Kidney glomerular epithelial cell (primary cell): Measurements from ENCODE around the gene OSGEP.

Experiments used
- DNase-seq: peaks from one replicate; lab custom pipeline; 2025; lab: John Stamatoyannopoulos, UW

Gene OSGEP

DNA sequence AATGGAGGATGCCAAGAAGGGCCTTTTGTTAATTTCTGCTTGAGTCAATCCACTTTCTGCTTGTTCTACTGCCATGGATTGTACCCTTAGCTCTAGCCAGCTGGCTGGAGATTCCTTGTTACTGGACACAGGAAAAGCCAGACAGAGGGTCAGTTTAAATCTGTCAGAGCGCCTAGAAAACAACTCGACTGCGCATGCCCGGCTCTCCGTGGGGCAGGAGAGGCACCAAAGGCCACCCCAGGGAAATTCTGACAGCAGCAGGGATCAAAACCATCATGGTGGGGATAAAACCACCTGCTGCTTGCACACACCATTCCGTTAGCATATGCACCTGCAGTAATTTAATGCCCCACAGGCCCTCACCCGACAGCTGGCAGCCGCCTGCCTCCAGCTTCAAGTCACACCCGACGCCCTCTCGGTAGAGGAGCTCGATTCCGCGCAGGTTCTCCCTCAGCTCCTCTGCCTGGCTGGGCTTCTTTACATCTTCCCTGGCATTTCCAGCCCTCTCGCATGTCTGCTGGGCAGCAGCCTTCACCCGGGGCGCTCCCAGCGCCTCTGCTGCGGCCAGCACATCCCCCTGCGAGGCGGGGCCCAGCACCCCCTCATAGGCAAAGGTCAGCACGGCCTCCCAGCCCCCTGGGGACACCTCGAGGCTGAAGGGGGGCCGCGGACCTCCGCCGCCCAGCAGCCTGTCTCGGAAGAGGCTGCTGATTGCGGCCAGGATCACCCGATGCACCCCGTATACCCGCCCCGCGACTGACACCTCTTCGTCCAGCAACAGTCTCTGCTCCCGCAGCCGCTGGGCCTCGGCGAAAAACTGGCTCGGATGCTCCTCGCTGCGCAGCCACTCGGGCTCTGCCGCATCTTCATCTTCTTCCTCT, 19.7 kb downstream of the OSGEP start:
- DNase-seq: no peak

DNA sequence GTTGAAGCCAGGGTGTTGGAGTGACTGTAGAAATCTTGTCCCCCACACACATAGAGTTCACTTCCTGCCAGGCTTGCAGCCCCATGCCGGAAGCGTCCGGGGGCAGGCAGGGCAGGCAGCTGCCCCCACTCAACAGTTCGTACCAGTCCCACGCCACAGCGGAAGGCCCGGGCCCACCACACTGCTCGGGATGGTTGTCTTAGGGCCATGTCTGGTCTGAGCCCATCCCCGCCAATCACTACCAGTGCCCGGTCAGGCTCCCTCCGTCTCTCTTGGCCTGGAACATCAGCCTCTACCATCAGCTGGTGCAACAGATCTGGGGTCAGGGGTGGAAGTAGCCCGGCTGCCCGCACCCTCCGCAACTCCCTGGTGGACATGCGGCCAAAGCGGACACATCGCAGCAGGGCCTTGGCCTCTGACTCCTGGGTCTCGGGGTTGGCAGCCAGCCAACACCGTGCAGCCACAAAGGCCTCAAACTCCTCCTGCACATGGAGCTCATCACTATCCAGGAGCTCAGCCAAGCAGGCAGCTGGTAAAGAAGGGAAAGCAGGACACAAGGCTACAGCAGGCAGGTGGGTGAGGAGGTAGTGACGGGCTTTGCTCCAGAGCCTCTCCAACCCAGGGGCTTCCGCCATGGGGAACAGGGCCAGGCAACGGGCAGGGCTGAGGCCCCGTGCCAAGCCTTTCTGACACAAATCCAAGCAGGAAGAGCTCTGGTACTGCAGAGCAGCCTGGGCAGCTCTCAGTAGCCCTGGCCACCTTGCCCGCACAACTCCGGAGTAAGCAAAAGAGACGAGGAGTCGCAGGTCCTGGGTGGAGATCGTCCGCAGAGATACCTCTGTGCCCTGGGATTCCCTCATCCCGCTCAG, 24.6 kb downstream of the OSGEP start:
- no peak for DNase-seq

DNA sequence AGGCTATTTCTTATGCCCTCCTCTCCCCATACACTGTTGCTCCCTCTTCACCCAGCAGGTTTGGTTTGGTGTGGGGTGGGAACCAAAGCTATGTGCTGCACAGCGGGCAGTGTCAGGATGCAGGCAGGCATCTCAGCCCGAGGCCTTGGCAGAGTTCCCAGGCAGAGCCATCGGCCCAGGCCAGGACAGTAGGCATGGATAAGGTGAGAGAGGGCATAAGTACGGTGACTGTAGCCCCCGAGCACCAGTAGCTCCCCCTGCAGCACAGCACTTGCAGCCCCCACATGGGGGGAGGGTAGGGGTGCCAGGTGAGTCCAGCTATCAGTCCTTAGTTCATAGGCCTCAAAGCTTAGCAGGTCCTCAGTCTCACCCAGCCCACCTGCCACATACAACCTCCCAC, 25.8 kb downstream of the OSGEP start:
- no peak for DNase-seq

DNA sequence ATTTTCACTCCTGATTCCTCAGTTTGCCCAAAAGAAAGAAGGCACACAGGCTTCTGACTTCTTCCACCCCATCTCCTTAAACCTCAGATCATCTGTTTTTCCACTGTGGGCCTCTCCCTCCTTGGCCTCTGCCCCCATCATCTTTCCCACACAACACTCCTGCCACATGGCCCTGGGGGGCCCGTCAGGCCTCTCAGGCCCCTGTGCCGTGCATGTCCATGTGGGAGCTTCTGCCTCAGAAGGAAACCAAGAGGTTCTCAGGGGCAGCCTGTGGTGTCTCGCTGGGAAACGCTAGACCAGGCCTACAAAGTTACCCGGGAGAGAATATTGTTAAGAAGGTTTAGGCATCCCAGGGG, 26.6 kb downstream of the OSGEP start:
- no peak for DNase-seq

DNA sequence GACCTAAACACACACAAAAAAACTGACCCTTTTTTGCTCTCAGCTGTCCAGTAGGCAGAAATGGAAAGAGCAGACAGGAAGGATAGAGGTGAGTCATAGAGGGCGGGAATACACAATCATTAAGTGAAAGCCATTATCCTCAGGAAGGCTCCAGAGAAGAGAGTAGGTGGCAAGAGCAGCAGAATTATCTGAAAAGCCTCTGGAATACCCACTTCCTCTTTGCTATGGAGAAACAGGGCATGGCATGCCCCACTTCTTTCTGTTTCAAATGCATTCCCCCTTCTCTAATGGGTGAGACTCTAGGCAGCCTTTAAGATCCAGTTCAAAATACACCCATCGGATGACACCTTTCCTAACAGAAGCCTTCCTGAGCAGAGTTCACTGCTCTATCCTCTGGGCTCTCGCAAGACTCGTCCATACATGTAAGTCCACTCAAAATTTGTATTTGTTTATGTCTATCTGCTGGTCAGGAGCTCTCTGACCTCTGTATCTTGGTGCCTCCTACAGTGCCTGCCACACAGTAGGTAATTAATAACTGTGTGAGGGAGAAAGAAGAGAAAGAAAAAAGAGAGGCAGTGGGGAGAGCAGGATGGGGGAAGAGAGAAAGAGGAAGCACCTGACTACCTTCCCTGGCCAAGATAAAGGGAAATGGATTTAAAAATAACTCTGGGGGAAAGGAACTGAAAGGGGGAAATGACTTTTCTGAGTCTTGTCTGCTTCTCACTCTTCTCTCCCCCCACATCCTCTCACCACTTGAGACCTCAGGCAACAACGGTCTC, 27.2 kb downstream of the OSGEP start:
- DNase-seq: peak; percentile 66

DNA sequence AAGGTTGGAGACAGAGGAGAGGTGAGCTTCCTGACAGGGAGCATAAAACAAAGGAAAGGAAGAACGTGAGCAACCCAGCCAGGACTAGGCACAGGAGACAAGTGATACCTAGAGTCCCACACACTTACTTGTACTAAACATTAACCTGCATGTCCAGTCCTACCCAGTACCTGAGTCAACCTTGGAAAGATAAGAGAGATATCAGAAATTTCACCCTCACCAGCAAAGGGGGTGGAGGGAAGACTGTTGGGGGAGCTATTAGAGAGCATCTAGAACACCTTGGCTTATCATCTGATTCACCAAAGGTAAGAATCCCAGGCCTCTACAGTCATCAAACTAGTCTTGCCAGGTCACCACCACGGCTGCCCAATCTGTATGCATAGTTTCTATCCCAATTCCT, 29.8 kb downstream of the OSGEP start:
- DNase-seq: no peak

DNA sequence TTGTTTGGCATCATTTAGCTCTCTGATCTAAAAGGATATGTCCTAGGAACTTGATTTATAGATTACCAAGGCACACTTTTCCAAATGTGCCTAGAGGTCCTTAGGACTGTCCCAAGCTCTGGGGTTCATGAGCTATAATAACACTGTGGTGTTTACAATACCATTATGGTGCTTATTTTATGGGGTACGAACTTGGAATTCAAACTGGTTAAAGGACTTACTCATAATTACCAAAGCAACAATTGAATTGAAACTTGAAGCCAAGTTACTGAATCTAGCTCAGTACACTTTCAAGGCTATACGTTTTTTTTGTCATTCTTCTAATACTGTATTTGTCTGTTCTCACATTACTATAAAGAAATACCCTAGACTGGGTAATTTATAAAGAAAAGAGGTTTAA, 31.7 kb downstream of the OSGEP start:
- DNase-seq: no peak

DNA sequence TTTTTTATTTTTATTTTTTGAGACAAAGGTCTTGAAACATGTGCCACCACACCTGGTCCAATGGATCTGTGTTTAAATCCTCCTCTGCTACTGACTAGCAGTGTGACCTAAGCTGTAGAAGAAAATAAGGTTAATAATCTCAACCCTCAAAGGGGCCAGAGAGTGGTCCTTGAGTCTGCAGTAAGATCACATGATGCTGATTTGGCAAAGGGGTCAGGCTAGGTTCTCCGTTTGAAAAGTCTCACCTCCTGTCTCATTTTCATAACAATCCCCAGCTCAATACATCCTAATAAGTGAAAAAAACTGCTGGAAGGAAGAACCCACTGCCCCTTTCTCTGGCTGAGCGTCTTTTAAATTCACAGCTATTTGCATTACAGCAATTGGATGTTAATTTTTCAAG, 33.3 kb downstream of the OSGEP start:
- no peak for DNase-seq

DNA sequence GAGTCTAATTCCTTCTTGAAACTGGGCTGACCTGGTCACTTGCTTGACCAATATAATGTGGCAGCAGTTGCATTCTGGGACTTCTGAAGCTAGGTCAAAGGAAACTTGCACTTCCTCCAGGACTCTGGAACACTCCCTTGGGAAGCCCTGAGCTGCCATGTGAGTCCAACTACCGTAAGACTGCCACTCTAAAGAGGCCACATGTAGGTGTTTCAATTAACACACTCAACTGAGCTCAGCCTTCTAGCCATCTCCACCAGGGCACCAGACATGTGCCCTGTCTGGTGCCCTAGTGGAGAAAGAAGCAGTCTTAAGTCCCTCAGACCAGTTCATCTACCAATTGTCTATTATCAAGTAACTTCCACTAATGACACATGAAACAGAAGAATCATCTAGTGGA, 35.2 kb downstream of the OSGEP start:
- no peak for DNase-seq

DNA sequence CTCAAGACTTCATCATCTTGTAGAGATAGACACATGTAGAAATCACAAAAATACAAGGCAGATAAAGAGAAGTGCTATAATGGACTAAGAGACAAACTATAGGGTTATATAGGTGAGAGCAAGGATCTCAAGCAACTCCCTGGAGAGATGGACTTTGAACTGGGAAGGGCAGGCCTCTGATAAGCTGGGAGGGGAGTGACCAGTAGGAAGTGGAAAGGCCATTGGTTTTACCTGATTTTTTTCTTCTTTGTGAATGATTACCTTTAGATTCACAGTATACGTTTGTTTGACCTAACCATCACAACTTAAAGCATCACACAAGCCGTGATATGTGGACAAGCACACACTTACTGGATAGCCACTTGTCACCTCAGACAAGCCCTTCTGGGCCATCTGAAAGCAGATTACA, 36.1 kb downstream of the OSGEP start:
- DNase-seq: no peak

DNA sequence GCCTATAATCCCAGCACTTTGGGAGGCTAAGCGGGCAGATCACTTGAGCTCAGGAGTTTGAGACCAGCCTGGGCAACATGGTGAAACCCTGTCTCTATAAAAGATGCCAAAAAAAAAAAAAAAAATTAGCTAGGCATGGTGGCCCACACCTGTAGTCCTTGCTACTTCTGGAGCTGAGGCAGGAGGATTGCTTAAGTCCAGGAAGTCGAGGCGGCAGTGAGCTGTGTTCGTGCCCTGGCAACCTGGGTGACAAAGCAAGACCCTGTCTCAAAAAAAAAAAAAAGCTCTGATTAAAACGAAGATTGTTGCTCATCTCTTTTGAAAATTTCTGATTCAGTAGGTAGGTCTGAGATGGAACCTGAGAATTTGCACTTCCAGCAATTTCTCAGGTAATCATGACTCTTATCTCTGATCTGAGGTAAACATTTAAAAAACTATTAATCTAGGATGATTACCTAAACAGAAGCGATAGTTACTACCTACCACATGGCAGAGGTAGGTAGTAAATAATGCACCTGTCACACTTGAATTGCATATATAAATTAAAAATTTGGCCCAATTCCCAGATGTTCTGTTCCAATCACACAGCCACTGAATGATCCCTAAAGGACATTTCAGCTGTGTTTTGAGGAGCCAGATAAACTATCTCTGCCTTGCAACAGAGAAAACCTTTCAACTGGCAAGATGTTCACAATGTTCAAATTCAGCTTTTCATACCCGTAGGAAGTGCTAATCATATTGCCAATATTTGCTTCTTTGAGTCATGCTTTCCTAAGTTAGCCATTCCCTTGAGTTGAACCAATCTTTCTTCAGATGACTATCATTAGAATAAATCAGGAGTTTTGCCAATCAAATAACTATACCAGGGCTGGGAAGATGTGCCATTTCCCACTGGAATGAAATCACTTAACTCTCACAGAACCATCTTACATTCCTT, 37.1 kb downstream of the OSGEP start:
- DNase-seq: no peak

DNA sequence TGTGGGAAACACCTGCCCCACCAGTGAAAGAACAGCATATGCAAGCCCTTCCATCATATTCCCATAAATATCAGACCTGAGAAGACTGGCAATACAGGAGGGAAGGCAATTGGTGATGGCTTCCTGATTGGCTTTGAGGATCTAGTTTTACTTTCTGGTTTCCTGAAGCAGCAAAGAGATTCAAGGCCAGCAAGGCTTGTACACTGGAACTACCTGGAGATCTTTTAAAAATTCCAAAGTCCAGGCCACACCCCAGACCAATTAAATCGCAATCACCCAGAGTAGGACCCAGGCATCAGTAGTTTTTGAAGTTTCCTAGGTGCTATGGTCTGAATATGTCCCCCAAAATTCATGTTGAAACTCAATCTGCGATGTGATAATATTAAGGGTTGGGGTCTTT, 38.4 kb downstream of the OSGEP start:
- no peak for DNase-seq

DNA sequence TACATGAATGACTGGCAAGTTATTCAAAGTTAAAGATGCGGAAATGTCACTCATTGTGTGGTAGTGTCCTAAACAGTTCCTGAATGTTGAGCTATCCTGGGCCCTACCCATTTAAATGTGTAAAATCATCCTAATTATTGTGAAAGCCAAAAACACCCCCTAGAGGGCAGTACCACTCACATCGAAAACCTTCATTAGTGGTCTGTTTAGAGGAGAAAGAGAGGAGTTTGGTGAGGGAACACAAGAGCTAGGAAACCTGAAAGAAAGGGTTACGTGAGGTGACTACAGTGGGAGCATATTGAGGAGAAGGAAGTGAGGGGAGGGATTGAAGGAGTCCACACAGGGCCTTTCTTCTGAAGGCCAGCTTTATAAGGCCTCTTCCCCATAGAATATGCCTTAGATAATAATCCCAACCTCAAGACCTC, 38.8 kb downstream of the OSGEP start:
- DNase-seq: peak; percentile 32

DNA sequence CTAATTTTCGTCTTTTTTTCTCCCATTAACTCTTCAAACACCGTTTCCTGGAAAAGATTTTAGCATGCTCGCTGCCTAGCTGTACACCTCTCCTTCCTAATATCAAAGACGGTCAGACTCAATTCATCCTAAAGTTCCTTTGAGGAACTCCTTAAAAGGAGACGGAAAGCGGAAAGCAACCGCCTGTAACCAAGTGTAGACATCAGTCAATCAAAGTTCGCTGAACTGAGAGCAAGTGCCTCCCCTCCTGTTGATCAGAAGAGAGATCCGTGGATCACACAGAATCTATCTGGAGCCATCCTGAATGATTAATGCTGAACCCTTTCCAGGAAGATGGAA, 40.9 kb downstream of the OSGEP start:
- DNase-seq: peak; percentile 17

DNA sequence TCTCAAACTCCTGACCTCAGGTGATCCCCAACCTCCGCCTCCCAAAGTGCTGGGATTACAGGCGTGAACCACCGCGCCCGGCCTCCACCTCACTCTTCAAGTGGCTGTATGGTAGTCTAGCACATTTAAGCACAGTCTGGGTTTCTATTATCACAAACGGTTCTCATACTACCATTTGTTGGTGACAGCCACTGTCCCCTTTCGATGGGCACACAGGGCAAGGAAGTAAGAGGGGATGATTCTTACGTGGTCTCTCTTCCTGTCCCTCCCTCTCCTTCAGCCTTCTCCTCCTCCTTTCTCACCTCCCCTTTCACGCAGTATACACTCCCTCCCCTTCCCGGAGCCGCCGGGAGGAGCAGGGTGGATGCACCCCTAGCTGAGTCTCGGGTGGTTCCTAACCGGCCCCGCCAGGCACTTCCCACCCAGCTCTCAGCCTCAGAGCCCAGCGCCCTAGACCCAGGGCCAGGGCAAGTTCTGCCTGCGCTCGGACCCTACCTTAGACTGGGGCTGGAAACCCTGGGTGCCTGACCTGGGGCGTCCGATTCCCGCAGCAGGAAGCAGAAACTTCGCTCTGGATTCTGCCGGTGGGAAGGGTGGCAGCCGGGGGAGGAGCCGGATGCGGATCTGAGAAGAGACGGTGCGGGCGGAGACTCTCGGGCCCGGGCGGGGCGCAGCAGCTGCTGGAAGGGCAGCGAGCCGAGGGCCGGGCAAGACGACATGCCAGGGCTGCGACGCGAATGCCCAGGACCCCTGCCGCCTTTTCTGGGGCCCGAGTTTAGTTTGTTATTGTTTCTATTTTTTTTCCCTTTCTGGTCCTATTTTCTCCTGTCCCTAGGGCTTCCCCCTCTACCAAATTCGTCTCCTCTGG, 41.5 kb downstream of the OSGEP start, which contains the start of gene TEP1:
TEP1 (minus strand) TSS at position 626 of the 868 bp plus-strand sequence. CDS start 5,062 bp downstream, outside the sequence.
- DNase-seq: peak; percentile 81

DNA sequence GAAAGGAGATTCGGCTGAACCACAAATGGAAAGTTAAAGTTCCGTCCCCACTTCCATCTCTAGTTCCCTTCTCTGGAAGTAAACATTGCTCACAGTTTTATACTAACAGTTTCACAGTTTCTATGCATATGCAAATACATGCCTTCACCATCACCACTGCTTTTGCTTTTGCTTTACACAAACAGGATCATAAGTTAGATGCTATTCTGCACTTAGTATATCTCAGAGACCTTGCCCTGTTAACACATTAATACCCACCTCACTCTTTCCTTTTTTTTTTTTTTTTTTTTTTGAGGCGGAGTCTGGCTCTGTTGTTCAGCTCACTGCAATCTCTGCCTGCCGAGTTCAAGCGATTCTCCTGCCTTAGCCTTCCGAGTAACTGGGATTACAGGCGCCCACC, 42.2 kb downstream of the OSGEP start:
- no peak for DNase-seq

DNA sequence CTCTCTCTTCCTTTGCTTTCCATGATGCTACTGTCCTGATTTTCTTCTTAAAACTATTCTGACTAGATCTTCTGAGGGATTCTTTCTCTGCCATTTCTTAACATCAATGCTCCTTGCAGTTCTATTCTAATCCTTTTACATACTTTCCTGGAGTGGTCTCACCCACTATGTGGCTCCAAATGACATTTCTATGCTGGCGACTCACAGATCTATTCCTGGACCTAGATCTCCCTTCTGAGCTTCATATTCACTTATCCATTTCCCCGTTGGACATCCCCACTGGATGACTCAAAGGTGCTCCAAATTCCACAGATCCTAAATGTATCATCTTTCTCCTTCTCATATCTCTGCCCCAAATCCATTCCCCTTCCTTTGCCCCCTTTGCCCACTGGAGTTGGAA, 45.4 kb downstream of the OSGEP start:
- no peak for DNase-seq

DNA sequence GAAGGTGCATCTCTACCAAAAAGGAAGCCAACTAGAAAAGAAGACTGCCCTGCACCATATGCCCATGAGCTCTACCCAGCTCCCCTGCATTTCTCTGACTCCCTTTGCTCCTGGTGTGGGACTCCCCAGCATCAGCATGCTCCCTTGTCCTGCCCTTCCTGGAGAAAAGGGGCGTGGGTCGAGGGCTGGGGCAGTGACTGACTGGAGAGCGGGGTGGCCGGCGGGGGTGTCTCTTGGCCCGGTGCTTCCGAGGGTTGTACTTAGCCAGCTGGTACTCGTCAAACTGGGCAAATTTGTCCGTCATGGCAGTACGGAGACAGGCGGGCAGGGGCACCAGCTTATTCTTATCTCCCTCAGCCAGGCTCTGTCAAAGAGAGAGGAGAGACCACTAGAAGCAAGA, 51.1 kb downstream of the OSGEP start:
- no peak for DNase-seq

DNA sequence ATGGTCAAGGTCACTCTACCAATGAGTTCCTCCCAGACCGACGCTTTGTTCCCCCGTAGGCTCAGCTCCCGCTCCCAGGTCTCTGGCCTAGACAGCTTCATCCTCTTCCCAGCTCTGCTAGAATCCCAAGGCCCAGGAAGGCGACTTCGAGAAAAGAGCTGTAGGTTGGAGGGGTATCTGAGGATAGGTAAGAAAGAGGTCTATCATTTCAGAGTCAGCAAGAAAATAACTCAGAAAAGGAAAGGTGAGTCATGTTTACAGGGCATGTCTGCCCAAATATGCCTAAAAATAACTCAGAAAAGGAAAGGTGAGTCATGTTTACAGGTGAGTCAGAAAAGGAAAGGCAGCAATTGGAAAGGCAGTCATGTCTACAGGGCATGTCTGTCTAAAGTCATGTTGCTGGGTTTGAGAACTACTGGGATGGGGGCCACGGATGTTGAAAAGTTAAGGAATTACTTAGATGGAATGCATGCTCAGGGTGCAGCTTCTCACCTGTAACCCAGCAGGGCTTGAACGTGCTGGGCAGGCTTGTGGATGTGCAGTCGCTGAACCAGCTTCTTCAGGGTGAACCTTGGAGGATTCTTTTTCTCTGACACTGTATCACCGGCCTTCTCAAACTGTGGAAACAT, 53.5 kb downstream of the OSGEP start:
- peak; percentile 68 for DNase-seq

DNA sequence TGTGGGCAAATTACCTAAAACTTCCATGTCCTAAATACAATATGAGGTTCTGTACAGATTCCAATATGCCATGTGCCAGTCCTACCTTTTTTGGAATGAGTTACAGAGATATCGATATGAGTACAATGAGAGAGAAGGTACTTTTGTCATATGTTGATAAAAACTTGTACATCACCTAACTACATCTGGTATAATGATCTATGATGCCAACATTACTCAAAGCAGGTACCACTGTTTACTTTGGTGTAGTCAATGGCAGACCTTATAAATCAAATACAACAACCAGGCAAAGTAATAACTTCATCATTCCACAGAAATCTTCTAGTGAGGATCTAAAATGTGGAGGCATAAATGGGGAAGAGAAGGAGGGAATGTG, 54.0 kb downstream of the OSGEP start:
- no peak for DNase-seq
